Karpas-422 (cell line): ENCODE data around the gene DFFA. TPM values are rescaled to one million over a fixed set of nuclear protein-coding genes. Genes with fewer than 3 reads are reported as not detected.
"Not testable (repeated sequence)": the region's sequence is repeated elsewhere in the genome, so short reads cannot be mapped to it uniquely, and the experiment has no call there.

Experiments
- DNase-seq: peaks from one replicate; pipeline ENCODE4 v3.0.0-alpha.2; 2015
- H2AFZ ChIP-seq: fragments of 200-600 bp; sonication (generic); 2 replicates; pipeline ENCODE4 v1.6.1; 2014; ENCODE audit warnings: antibody characterized with exemption, low read length, mixed read lengths
- H3K27ac ChIP-seq: fragments of 200-600 bp; sonication (generic); 2 replicates; pipeline ENCODE4 v1.5.1; 2014; ENCODE audit warnings: mild to moderate bottlenecking, low read length, moderate library complexity
- H3K27me3 ChIP-seq: fragments of 200-600 bp; sonication (generic); 2 replicates; pipeline ENCODE4 v1.6.1; 2014; ENCODE audit warnings: low read length, mixed read lengths
- H3K36me3 ChIP-seq: fragments of 200-600 bp; sonication (generic); 2 replicates; pipeline ENCODE4 v1.6.1; 2014; ENCODE audit warnings: low read length, mixed read lengths; ENCODE audit not compliant: insufficient read depth
- H3K4me1 ChIP-seq: fragments of 200-600 bp; sonication (generic); 2 replicates; pipeline ENCODE4 v1.6.1; 2014; ENCODE audit warnings: mild to moderate bottlenecking, low read length, mixed read lengths
- H3K4me2 ChIP-seq: fragments of 200-600 bp; sonication (generic); 2 replicates; pipeline ENCODE4 v1.6.1; 2014; ENCODE audit warnings: low read length, low read depth, mild to moderate bottlenecking; ENCODE audit not compliant: poor library complexity, severe bottlenecking
- H3K4me3 ChIP-seq: fragments of 200-600 bp; sonication (generic); 2 replicates; pipeline ENCODE4 v1.5.1; 2014; ENCODE audit warnings: mild to moderate bottlenecking, antibody characterized with exemption, low read length, mixed read lengths
- H3K79me2 ChIP-seq: fragments of 200-600 bp; sonication (generic); 2 replicates; pipeline ENCODE4 v1.6.1; 2014; ENCODE audit warnings: mild to moderate bottlenecking, low read length, mixed read lengths
- H3K9ac ChIP-seq: fragments of 200-600 bp; sonication (generic); 2 replicates; pipeline ENCODE4 v1.6.0; 2014; ENCODE audit warnings: low read length
- H3K9me2 ChIP-seq: fragments of 200-600 bp; sonication (generic), shearing (Covaris generic); replicated peaks from 2 replicates; pipeline ENCODE4 v1.6.0; 2014; ENCODE audit warnings: mild to moderate bottlenecking, low read length, moderate library complexity; ENCODE audit not compliant: insufficient read depth
- H3K9me3 ChIP-seq: fragments of 300-700, 200-600 bp; sonication (generic); 2 replicates; pipeline ENCODE4 v1.6.1; 2014; ENCODE audit warnings: low read length, mixed read lengths
- H4K20me1 ChIP-seq: fragments of 200-600 bp; sonication (generic); 2 replicates; pipeline ENCODE4 v1.6.1; 2014; ENCODE audit warnings: mild to moderate bottlenecking, antibody characterized with exemption, low read length, low read depth; ENCODE audit not compliant: insufficient read depth
- total RNA-seq: library from RNA; depleted of rRNA; stranded (reverse); fragments of >200 nt; shearing (Covaris generic); gene quantifications from 2 replicates; pipeline ENCODE4 v1.2.3, GENCODE V29; 2014; ENCODE audit warnings: low replicate concordance

Gene DFFA
- total RNA-seq, 1 experiment from 2014 or later: 42.9 TPM

DNA sequence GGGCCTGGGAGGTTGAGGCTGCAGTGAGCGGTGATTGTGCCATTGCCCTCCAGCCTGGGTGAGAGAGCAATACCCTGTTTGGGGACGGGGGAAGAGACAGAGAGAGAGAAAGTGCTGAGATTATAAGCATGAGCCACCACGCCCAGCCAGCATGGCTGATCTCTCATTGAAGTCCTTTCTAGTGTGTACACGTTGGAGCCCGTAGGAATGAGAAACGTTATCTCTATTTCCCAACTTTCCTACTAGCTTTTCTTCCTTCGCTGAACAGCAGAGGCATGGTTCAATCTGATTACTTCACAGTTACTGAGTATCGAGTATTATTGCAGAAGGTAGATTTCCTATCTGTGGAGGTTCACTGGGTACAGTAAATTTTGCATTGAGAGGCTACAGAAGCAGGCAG lies 7.0 kb upstream of the DFFA start:
- no peaks in the 10 kb centered on the region for H3K9me3 ChIP-seq
- H3K4me2 ChIP-seq: no peak overlapping the region
- no peaks in the 10 kb centered on the region for H3K36me3 ChIP-seq
- peaks cover 90% of the 10 kb centered on the region for H3K79me2 ChIP-seq
- H2AFZ ChIP-seq: no peak overlapping the region
- H3K27ac ChIP-seq: no peak overlapping the region
- H4K20me1 ChIP-seq: no peaks in the 10 kb centered on the region
- H3K9ac ChIP-seq: no peak overlapping the region
- H3K4me1 ChIP-seq: peaks cover 16% of the 10 kb centered on the region
- H3K4me3 ChIP-seq: no peak overlapping the region
- H3K9me2 ChIP-seq: no peaks in the 10 kb centered on the region
- no peak for DNase-seq
- H3K27me3 ChIP-seq: no peaks in the 10 kb centered on the region

DNA sequence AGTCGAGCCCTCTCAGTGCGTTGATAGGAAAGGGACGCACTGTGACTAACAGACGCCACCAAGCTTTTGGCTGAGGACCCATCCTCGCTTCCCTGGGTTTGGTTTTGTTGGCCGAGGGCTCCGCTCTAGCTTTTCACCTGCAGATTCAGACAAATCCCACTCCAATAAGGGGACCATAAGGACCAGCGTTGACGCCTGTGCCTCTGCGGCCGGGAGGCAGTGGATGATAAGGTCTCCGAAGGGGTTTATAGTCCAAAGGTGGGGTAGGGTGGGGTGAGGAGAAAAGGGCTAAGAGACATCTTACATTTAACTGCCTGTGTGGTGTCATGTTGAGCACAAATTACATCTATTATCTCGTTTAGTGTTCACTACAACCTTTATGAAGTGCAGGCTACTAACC lies 3.2 kb upstream of the DFFA start:
- H3K4me1 ChIP-seq: peaks cover 42% of the 10 kb centered on the region
- H3K4me3 ChIP-seq: peak overlapping the region; percentile 99
- H2AFZ ChIP-seq: no peak overlapping the region
- H3K9ac ChIP-seq: peak overlapping the region; percentile 90
- DNase-seq: no peak
- H3K9me3 ChIP-seq: no peaks in the 10 kb centered on the region
- H3K27me3 ChIP-seq: no peaks in the 10 kb centered on the region
- peak overlapping the region; percentile 49 for H3K27ac ChIP-seq
- H3K36me3 ChIP-seq: no peaks in the 10 kb centered on the region
- H4K20me1 ChIP-seq: no peaks in the 10 kb centered on the region; the same call in 1 of the 2 replicates
- H3K4me2 ChIP-seq: peak overlapping the region; percentile 89
- no peaks in the 10 kb centered on the region for H3K9me2 ChIP-seq
- H3K79me2 ChIP-seq: peaks cover 71% of the 10 kb centered on the region

DNA sequence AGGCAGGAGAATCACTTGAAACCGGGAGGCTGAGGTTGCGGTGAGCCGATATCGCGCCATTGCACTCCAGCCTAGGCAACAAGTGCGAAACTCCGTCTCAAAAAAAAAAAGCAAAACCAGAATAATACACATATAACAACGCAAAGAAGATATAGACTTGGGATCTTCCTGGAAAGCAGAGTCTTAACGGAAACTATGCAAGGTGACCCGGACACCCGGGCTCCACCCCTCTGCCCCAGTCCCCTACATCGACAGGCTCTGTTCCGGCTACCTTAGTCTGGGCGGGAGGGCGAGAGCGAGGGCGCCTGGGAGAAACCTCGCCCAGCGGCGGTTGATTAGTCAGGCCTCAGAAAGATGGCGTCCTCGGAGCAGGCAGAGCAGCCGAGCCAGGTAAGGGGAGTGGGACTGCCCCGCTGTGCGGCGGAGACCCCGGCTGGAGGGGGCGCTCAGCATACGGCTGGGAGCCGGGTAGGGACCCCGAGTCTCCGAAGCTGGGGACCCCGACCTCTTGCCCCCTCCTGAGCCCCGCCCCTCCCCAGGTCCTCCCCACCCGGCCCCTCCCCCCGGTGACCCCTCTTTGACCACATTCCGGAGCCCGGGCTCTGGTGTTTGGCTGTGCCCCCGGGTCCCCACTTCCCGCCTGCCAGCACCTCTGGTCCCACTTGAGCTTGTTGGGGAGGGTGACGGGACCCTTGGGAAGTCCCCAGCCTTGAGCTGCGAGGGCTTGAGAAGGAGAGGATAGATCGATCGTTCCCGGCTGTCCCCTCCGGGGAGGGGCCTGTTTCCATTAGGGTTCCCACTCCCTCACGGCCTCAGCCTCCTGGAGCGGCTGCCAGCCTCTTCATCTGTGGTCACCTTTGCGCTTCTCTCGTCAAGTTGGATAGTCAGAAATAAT lies 2.5 kb upstream of the DFFA start, which contains the start of gene PEX14:
Gene PEX14, plus strand, starts transcription at position 338 of the 895 bp plus-strand sequence. Its CDS starts 17 bp downstream, at position 355.
- Histone ChIP-seq H3K9me3 (no peaks in the 10 kb centered on the region), H3K9me2 (no peaks in the 10 kb centered on the region), H3K27me3 (no peaks in the 10 kb centered on the region), H3K36me3 (peaks cover 2% of the 10 kb centered on the region; the same call in 1 of the 2 replicates), H3K4me3 (peak within 1 kb of the TSS; percentile 99), H3K4me1 (peaks cover 42% of the 10 kb centered on the region), H3K9ac (peak within 1 kb of the TSS; percentile 90), H3K4me2 (peak within 1 kb of the TSS; percentile 89), H3K79me2 (peaks cover 70% of the 10 kb centered on the region), H4K20me1 (peaks cover 4% of the 10 kb centered on the region; the same call in 1 of the 2 replicates), H2AFZ (no peak within 1 kb of the TSS), H3K27ac (peak within 1 kb of the TSS; percentile 95)
- DNase-seq: peak; percentile 96

DNA sequence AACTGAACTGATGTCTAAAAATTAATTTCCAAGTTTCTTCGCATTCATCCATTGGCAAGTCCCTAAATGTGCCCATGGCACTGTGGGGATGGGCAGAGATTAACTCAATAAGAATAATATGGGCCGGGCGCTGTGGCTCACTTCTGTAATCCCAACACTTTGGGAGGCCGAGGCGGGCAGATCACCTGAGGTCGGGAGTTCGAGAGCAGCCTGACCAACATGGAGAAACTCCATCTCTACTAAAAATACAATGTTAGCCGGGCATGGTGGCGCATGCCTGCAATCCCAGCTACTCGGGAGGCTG lies 1.9 kb upstream of the DFFA start:
- H3K79me2 ChIP-seq: peaks cover 65% of the 10 kb centered on the region
- not testable (repeated sequence) for H3K9me3 ChIP-seq, H2AFZ ChIP-seq, H4K20me1 ChIP-seq, DNase-seq, H3K27me3 ChIP-seq, H3K36me3 ChIP-seq, H3K9ac ChIP-seq, H3K9me2 ChIP-seq
- peak overlapping the region; percentile 99 for H3K4me3 ChIP-seq
- H3K4me2 ChIP-seq: peak overlapping the region; percentile 89
- H3K4me1 ChIP-seq: peaks cover 42% of the 10 kb centered on the region
- peak overlapping the region; percentile 95 for H3K27ac ChIP-seq

DNA sequence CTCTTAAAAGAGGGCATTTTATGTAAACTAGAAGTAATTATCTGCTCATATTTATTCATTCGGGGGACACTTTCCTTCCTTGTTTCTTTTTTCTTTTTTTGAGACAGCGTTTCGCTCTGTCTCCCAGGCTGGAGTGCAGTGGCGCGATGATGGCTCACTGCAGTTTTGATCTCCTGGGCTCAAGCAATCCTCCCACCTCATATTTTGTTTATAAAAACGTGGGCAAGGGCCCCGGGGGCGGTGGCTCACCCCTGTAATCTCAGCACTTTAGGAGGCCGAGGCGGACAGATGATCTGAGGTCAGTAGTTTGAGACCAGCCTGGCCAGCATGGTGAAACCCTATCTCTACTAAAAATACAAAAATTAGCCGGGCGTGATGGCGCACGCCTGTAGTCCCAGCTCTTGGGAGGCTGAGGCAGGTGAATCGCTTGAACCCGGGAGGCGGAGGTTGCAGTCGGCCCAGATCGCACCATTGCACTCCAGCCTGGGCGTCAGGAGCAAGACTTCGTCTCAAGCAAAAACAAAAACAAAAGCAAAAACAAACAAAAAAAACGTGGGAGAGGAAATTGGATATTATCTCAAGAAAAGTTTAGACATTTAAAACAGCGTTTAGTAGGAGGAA lies 926 bp upstream of the DFFA start:
- peak overlapping the region; percentile 85 for H3K4me3 ChIP-seq
- H2AFZ ChIP-seq: peak overlapping the region; percentile 17
- peak overlapping the region; percentile 89 for H3K4me2 ChIP-seq

DNA sequence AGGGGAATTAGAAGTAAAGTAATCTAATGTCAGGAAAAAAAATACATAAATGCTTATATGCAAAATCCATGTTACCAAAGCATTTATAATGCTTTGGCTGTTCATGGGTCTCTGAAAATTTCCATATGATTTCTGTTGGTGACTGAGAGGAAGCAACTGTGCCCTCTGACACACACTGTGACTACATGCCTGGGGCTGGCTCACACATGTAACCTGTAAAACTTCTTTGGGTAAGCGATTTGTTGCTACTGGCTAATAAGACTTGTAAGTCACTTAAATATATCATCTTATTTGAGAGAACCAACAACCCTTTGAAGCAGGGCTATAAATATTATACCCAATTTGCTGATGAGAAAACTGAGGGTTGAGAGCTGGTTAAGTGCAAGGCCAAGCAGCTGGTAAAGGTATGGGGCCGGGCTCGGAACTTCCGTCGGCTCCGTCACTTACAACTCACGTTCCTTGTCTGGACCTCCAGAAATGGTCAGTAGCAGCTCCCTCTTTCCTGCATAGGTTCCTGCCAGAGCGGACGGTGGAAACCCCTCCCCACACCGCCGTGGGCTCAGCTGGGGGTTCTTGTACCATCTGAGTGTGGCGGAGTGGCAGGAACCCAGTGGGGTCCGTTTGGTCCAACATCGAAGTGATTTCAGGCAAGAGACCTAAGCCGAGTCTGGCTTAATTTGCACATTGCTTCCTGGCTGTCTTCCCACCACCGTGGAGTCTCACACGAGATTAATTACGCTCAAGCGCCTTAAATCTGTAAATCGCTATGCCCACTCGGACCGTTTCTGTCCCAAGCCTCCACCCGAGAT lies 714 bp downstream of the DFFA start:
- Histone ChIP-seq H2AFZ (peak overlapping the region; percentile 52; the same call in 1 of the 2 replicates), H3K4me1 (peaks cover 36% of the 10 kb centered on the region), H3K79me2 (peaks cover 48% of the 10 kb centered on the region), H3K27me3 (no peaks in the 10 kb centered on the region), H3K36me3 (peaks cover 15% of the 10 kb centered on the region), H3K9me2 (no peaks in the 10 kb centered on the region), H3K4me3 (peak overlapping the region; percentile 85), H4K20me1 (peaks cover 4% of the 10 kb centered on the region; the same call in 1 of the 2 replicates), H3K9me3 (no peaks in the 10 kb centered on the region), H3K4me2 (peak overlapping the region; percentile 89), H3K9ac (peak overlapping the region; percentile 83), H3K27ac (peak overlapping the region; percentile 95)
- peak; percentile 62 for DNase-seq

More for the DNA sequence above, 926 bp upstream of the DFFA start:
- H4K20me1 ChIP-seq: peaks cover 4% of the 10 kb centered on the region; the same call in 1 of the 2 replicates
- peak overlapping the region; percentile 64 for H3K9ac ChIP-seq
- H3K27ac ChIP-seq: peak overlapping the region; percentile 95
- peaks cover 6% of the 10 kb centered on the region for H3K36me3 ChIP-seq
- DNase-seq: peak; percentile 75
- H3K9me2 ChIP-seq: no peaks in the 10 kb centered on the region
- H3K27me3 ChIP-seq: no peaks in the 10 kb centered on the region
- H3K9me3 ChIP-seq: no peaks in the 10 kb centered on the region
- peaks cover 62% of the 10 kb centered on the region for H3K79me2 ChIP-seq
- peaks cover 42% of the 10 kb centered on the region for H3K4me1 ChIP-seq

DNA sequence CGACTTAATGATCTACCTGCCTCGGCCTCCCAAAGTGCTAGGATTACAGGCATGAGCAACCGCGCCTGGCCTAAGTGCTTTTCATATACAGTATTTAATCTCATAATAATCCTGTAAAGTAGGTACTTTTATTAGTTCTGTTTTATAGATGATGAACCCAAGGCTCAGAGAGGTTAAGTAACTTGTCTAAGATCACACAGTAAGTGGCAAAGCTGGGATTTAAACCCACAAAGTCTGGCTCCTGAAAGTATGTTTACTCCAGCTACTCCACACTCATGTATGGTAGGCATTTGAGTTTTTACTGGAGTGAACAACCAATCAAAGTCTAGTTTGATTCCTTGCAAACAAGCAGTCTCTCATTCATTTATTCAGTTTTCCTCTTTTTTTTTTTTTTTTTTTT lies 2.3 kb downstream of the DFFA start:
- H3K4me2 ChIP-seq: no peak overlapping the region
- H4K20me1 ChIP-seq: peaks cover 4% of the 10 kb centered on the region; the same call in 1 of the 2 replicates
- H3K27me3 ChIP-seq: no peaks in the 10 kb centered on the region
- H3K79me2 ChIP-seq: peaks cover 32% of the 10 kb centered on the region
- no peak overlapping the region for H3K27ac ChIP-seq
- no peaks in the 10 kb centered on the region for H3K9me2 ChIP-seq
- no peak overlapping the region for H3K9ac ChIP-seq
- no peak overlapping the region for H2AFZ ChIP-seq
- no peak overlapping the region for H3K4me3 ChIP-seq
- peaks cover 15% of the 10 kb centered on the region for H3K36me3 ChIP-seq
- no peak for DNase-seq
- no peaks in the 10 kb centered on the region for H3K9me3 ChIP-seq
- H3K4me1 ChIP-seq: peaks cover 28% of the 10 kb centered on the region
